Vagina (tissue), 2 donors: ENCODE results near the gene BTBD8. TPM values are rescaled to one million over a fixed set of nuclear protein-coding genes. Genes with fewer than 3 reads are reported as not detected.

Experiments
- DNase-seq, 2 donors: peaks; one replicate each; pipeline ENCODE4 v3.0.0-alpha.2; 2017; ENCODE audit errors: extremely low spot score in 2 of 2
- H3K27ac ChIP-seq: fragments of 200-600 bp; sonication (generic); one replicate; pipeline ENCODE4 v1.5.1; 2019
- H3K27me3 ChIP-seq: fragments of 200-600 bp; sonication (generic); one replicate; pipeline ENCODE4 v1.5.1; 2019
- H3K36me3 ChIP-seq, 2 donors: fragments of 200-600 bp; sonication (generic); one replicate each; pipeline ENCODE4 v1.5.1; 2017 to 2019
- H3K4me1 ChIP-seq: fragments of 200-600 bp; sonication (generic); one replicate; pipeline ENCODE4 v1.5.1; 2019
- H3K4me3 ChIP-seq, 2 donors: fragments of 200-600 bp; sonication (generic); 1 replicate in 1 of 2; 2 replicates in 1 of 2; pipeline ENCODE4 v1.5.1; 2016 to 2019
- H3K9me3 ChIP-seq: fragments of 200-600 bp; sonication (generic); one replicate; pipeline ENCODE4 v1.5.1; 2019
- CTCF ChIP-seq, 3 experiments: fragments of 450-650 bp in 2 of 3; fragments of 200-600 bp in 1 of 3; sonication (generic) in 1 of 3; IDR thresholded peaks; one replicate each; pipeline ENCODE4 v1.5.1; 2017 to 2019; ENCODE audit warnings: antibody characterized with exemption in 3 of 3, mild to moderate bottlenecking in 2 of 3, moderate library complexity in 2 of 3
- POLR2A ChIP-seq, 2 donors: fragments of 450-650 bp; IDR thresholded peaks; one replicate each; pipeline ENCODE4 v1.6.1; 2017; ENCODE audit warnings: antibody characterized with exemption in 2 of 2, mild to moderate bottlenecking in 2 of 2, moderate library complexity in 2 of 2
- POLR2AphosphoS5 ChIP-seq, 2 donors: sonication (generic); formaldehyde crosslinking; IDR thresholded peaks; one replicate each; pipeline ENCODE4 v1.9.0; 2017; ENCODE audit warnings: antibody characterized with exemption in 2 of 2, mild to moderate bottlenecking in 2 of 2, low read depth in 1 of 2; ENCODE audit not compliant: insufficient read depth in 1 of 2
- intact Hi-C: fragments of 100-400 bp; cut with DNase I; formaldehyde crosslinking; loops from one replicate; pipeline ENCODE4 v1.15.1; 2023
- total RNA-seq: library from RNA; depleted of rRNA; stranded (reverse); fragments of >200 nt; gene quantifications from one replicate; pipeline ENCODE4 v1.2.3, GENCODE V29; 2016

The BTBD8 gene
- total RNA-seq, 1 donor from 2014 or later = 6.1 TPM

- H3K4me3 ChIP-seq = no peak overlapping the region
- intact Hi-C loops = no loop called here
- TF ChIP-seq CTCF (IDR thresholded peaks at IDR 0.05) (no peak), POLR2A (IDR thresholded peaks at IDR 0.05) (no peak), POLR2AphosphoS5 (IDR thresholded peaks at IDR 0.05; ENCODE audit: insufficient read depth in 1 of 2, low read depth in 1 of 2) (no peak)
- H3K27me3 ChIP-seq = no peaks in the 10 kb centered on the region
- peaks cover 0 to 4% of the 10 kb centered on the region in 2 donors for H3K36me3 ChIP-seq
- H3K4me1 ChIP-seq = no peaks in the 10 kb centered on the region
- H3K27ac ChIP-seq = no peak overlapping the region
- no peak for DNase-seq
- no peaks in the 10 kb centered on the region for H3K9me3 ChIP-seq
Measured at GRCh38 chr1:92167151-92167550, 87.0 kb downstream of the BTBD8 start.

GRCh38 chr1:92168657-92169056 lies 88.5 kb downstream of the BTBD8 start:
- H3K36me3 ChIP-seq = peaks cover 0 to 4% of the 10 kb centered on the region in 2 donors
- TF ChIP-seq POLR2AphosphoS5 (IDR thresholded peaks at IDR 0.05; ENCODE audit: insufficient read depth in 1 of 2, low read depth in 1 of 2) (no peak), CTCF (IDR thresholded peaks at IDR 0.05) (no peak), POLR2A (IDR thresholded peaks at IDR 0.05) (no peak)
- H3K4me3 ChIP-seq = no peak overlapping the region
- no peak for DNase-seq
- H3K27me3 ChIP-seq = no peaks in the 10 kb centered on the region
- no peak overlapping the region for H3K27ac ChIP-seq
- H3K4me1 ChIP-seq = no peaks in the 10 kb centered on the region
- intact Hi-C loops = no loop called here
- H3K9me3 ChIP-seq = no peaks in the 10 kb centered on the region

GRCh38 chr1:92169214-92170005 lies 89.3 kb downstream of the BTBD8 start:
- DNase-seq = no peak
- Histone ChIP-seq H3K4me1 (no peaks in the 10 kb centered on the region), H3K27me3 (no peaks in the 10 kb centered on the region), H3K9me3 (no peaks in the 10 kb centered on the region), H3K4me3 (no peak overlapping the region), H3K36me3 (peaks cover 0 to 4% of the 10 kb centered on the region in 2 donors), H3K27ac (no peak overlapping the region)
- TF ChIP-seq POLR2AphosphoS5 (IDR thresholded peaks at IDR 0.05; ENCODE audit: insufficient read depth in 1 of 2, low read depth in 1 of 2) (no peak), CTCF (IDR thresholded peaks at IDR 0.05) (no peak), POLR2A (IDR thresholded peaks at IDR 0.05) (no peak)
- intact Hi-C loops = no loop called here

GRCh38 chr1:92184632-92185031 lies 104.5 kb downstream of the BTBD8 start:
- H3K27me3 ChIP-seq = no peaks in the 10 kb centered on the region
- H3K4me3 ChIP-seq = no peak overlapping the region
- intact Hi-C loops = no loop called here
- H3K4me1 ChIP-seq = no peaks in the 10 kb centered on the region
- DNase-seq = no peak
- TF ChIP-seq CTCF (IDR thresholded peaks at IDR 0.05) = no peak
- TF ChIP-seq POLR2A (IDR thresholded peaks at IDR 0.05) = no peak
- no peak for TF ChIP-seq POLR2AphosphoS5 (IDR thresholded peaks at IDR 0.05; ENCODE audit: insufficient read depth in 1 of 2, low read depth in 1 of 2)
- H3K9me3 ChIP-seq = no peaks in the 10 kb centered on the region
- no peak overlapping the region for H3K27ac ChIP-seq
- peaks cover 0 to 9% of the 10 kb centered on the region in 2 donors for H3K36me3 ChIP-seq

GRCh38 chr1:92186081-92186480 lies 105.9 kb downstream of the BTBD8 start:
- TF ChIP-seq POLR2AphosphoS5 (IDR thresholded peaks at IDR 0.05; ENCODE audit: insufficient read depth in 1 of 2, low read depth in 1 of 2) (no peak), CTCF (IDR thresholded peaks at IDR 0.05) (no peak), POLR2A (IDR thresholded peaks at IDR 0.05) (no peak)
- Histone ChIP-seq H3K27me3 (no peaks in the 10 kb centered on the region), H3K9me3 (no peaks in the 10 kb centered on the region), H3K27ac (no peak overlapping the region), H3K36me3 (no peaks in the 10 kb centered on the region), H3K4me3 (no peak overlapping the region), H3K4me1 (no peaks in the 10 kb centered on the region)
- no peak for DNase-seq
- intact Hi-C loops = no loop called here
